ENCODE results near the gene GSTA3.
"Not testable (repeated sequence)": the region's sequence is repeated elsewhere in the genome, so short reads cannot be mapped to it uniquely, and the experiment has no call there.

Gene GSTA3

DNA sequence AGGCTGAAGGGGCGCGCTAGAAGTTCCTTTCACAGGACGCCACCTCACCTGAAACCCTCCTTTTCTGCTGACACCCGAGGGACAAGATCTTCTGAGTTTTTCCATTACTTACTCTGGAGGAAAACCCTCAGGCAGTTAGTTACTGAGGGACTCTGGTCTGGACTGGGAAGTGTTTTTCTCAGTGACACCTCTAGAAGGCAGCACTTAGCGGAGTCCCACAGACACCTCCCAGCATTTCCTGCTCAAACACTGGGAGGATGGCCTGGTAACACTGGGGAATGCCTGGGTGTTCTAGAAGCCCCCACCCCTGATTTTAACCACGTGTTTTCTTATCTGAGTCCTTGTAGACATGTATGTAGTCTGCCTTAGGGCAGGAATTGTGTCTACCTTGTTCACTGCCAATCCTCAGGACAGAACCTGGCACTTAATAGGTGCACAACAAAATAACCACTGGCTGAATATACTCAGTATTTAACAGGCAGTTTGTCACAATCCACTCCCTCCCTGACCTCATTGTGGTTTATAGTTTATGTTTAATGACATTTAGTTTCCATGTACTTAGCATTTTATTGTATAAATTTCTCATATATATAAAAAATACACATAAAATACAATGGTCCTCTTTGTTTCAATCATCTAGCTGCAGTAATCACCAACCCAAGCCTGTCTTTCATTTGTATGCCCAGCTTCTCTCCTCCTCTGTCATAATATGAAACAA lies 4.8 kb downstream of the GSTA3 start:
- DNase-seq (ENCODE audit: insufficient read length) (no peak), FAIRE-seq (peak; percentile 73)
- TF ChIP-seq POLR2AphosphoS5 (IDR thresholded peaks at IDR 0.05; ENCODE audit: low read depth, low read length) (no peak), TAF1 (IDR thresholded peaks at IDR 0.05; ENCODE audit: borderline replicate concordance, low read depth, low read length) (no peak), POLR2A (IDR thresholded peaks at IDR 0.05; ENCODE audit: low read depth, low read length) (no peak)

DNA sequence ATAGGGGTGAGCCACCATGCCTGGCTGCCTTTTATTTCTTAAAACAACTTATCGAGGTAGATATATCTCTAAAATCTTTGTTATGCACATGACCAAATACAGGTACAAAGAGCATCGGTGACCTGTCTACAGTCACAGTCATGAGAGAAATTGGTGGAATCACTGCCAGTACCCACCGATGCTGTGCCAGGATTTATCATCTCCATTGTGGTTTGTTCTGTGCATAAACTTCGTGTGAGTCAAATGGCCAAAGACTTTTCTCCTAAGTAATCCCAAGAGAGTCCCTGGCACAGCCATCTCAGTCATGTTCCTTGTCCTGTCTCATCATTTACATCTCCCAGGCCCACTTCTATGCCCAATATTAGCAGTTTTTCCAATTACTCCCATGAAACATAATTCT lies 9.0 kb downstream of the GSTA3 start:
- FAIRE-seq (no peak), DNase-seq (ENCODE audit: insufficient read length) (no peak)
- no peak for TF ChIP-seq POLR2AphosphoS5 (IDR thresholded peaks at IDR 0.05; ENCODE audit: low read depth, low read length)
- TF ChIP-seq POLR2A (IDR thresholded peaks at IDR 0.05; ENCODE audit: low read depth, low read length) = no peak

DNA sequence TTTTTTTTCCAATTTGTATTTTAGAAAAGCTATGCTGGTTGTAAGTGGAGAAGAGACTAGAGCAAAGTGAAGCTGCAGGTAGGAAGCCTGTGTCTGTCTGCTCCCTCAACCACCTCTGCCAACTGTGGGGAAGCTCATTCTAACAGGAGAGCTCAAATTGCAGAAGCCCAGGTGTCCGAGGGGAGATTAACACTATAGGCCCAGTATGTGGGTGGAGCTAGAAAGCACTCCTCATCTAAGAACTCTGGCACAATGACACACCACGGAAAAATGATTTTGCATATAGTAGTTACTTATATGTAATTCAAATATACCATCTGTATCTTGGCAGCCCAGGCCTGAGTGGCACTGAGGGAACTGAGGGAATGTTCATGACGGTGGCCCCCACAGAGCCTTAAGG lies 13.7 kb downstream of the GSTA3 start:
- DNase-seq (ENCODE audit: insufficient read length) = not testable (repeated sequence)

DNA sequence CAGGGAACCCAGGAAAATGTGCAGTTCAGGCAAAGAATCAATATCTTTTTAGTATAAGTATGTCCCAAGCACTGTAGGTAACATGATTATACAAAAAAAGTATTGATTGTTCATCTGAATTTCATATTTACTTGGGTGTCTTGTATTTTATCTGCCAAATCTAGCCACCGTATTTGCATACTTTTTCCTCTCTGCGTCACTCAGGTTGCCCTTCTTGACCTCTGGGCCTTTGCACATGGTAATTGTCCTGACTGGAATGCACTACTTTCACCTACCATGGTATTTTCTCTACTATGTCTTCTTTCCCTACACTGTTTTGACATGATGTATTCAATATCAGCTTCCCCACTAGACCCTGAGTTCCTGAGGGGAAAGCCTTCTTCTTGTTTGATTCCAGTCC lies 15.2 kb downstream of the GSTA3 start:
- TF ChIP-seq TAF1 (IDR thresholded peaks at IDR 0.05; ENCODE audit: borderline replicate concordance, low read depth, low read length) = no peak
- no peak for TF ChIP-seq POLR2A (IDR thresholded peaks at IDR 0.05; ENCODE audit: low read depth, low read length)
- TF ChIP-seq POLR2AphosphoS5 (IDR thresholded peaks at IDR 0.05; ENCODE audit: low read depth, low read length) = no peak
- no peak for FAIRE-seq
- DNase-seq (ENCODE audit: insufficient read length) = no peak

More for the DNA sequence above, 13.7 kb downstream of the GSTA3 start:
- FAIRE-seq = not testable (repeated sequence)

DNA sequence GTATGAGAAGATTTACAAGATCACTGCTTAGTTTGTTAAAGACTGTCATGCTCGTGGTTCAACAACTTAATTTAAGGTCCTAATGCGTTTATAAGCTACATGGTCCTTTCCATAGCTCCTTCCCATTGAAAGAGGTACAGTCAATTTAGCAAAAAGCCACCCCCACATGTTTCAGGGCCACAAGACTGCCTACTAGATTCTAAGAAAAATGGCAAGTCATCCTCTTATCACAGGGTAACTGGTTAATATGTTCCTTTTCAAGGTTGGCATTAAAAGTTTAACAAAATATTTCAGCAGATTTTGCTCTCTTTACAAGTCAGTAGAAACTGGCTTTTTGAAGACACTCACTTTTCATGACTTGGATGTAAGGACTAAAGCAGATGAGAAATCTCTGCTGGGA lies 15.7 kb downstream of the GSTA3 start:
- TF ChIP-seq POLR2A (IDR thresholded peaks at IDR 0.05; ENCODE audit: low read depth, low read length) (no peak), POLR2AphosphoS5 (IDR thresholded peaks at IDR 0.05; ENCODE audit: low read depth, low read length) (no peak), TAF1 (IDR thresholded peaks at IDR 0.05; ENCODE audit: borderline replicate concordance, low read depth, low read length) (no peak)
- DNase-seq (ENCODE audit: insufficient read length) (no peak), FAIRE-seq (no peak)

DNA sequence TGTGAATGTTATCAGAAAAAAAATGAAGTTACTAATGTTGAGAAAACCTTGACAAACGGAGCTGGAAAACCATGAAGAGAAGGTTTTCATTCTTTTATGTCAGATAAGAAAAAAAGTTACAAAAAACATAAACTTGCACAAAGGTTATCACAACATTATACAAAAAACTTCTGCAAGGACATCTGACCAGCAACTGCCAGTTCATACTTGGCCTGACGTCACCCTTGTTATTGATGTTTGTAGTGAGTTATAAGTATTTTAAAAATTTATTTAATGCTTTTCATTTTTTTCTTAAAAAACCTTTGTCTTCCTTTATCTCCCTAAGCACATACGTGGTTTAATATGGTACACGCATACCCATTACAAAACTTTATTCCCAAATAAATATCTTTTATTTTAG lies 16.3 kb downstream of the GSTA3 start:
- FAIRE-seq (no peak), DNase-seq (ENCODE audit: insufficient read length) (no peak)
- TF ChIP-seq TAF1 (IDR thresholded peaks at IDR 0.05; ENCODE audit: borderline replicate concordance, low read depth, low read length) (no peak), POLR2AphosphoS5 (IDR thresholded peaks at IDR 0.05; ENCODE audit: low read depth, low read length) (no peak), POLR2A (IDR thresholded peaks at IDR 0.05; ENCODE audit: low read depth, low read length) (no peak)

DNA sequence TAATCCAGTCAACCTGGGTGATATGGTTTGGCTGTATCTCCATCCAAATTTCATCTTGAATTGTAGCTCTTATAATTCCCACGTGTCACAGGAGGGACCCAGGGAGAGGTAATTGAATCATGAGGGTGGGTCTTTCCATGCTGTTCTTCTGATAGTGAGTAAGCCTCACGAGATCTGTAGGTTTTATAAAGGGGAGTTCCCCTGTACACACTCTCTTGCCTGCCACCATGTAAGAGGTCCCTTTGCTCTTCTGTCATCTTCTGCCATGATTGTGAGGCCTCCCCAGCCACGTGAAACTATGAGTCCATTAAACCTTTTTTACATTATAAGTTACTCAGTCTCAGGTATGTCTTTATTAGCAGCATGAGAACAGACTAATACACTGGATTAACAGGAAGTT lies 19.5 kb downstream of the GSTA3 start:
- DNase-seq (ENCODE audit: insufficient read length) (no peak), FAIRE-seq (no peak)
- TF ChIP-seq POLR2AphosphoS5 (IDR thresholded peaks at IDR 0.05; ENCODE audit: low read depth, low read length) = no peak
- no peak for TF ChIP-seq TAF1 (IDR thresholded peaks at IDR 0.05; ENCODE audit: borderline replicate concordance, low read depth, low read length)
- no peak for TF ChIP-seq POLR2A (IDR thresholded peaks at IDR 0.05; ENCODE audit: low read depth, low read length)

DNA sequence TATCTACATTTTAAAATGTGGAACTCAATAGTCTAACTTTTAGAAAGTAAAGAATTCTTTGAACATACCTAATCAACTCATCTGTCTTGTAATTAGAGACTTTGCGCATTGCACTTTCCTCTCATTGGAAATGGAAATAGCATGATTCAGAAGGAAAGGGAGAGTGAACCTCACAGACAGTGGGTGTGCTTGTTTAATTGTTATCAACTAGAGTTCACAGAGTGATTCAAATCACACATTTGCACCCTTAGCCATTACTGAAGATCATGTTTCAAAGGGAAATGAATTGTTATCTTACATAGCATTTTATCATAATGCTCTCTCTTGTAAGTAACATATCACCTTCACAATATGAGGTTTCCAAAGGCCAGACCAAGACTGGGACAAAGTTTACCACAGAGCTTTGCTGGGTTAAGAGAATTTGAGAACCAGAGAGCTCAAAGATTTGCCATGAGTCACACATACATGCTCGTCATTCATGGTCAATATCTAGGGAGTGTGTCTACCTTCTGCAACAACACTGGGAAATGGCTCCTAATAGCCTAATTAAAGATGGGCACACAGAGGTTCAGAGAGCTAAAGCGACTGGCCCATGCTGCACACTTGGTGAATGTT lies 21.5 kb downstream of the GSTA3 start:
- TF ChIP-seq TAF1 (IDR thresholded peaks at IDR 0.05; ENCODE audit: borderline replicate concordance, low read depth, low read length) (no peak), POLR2AphosphoS5 (IDR thresholded peaks at IDR 0.05; ENCODE audit: low read depth, low read length) (no peak), POLR2A (IDR thresholded peaks at IDR 0.05; ENCODE audit: low read depth, low read length) (no peak)
- FAIRE-seq = no peak
- DNase-seq (ENCODE audit: insufficient read length) = no peak

DNA sequence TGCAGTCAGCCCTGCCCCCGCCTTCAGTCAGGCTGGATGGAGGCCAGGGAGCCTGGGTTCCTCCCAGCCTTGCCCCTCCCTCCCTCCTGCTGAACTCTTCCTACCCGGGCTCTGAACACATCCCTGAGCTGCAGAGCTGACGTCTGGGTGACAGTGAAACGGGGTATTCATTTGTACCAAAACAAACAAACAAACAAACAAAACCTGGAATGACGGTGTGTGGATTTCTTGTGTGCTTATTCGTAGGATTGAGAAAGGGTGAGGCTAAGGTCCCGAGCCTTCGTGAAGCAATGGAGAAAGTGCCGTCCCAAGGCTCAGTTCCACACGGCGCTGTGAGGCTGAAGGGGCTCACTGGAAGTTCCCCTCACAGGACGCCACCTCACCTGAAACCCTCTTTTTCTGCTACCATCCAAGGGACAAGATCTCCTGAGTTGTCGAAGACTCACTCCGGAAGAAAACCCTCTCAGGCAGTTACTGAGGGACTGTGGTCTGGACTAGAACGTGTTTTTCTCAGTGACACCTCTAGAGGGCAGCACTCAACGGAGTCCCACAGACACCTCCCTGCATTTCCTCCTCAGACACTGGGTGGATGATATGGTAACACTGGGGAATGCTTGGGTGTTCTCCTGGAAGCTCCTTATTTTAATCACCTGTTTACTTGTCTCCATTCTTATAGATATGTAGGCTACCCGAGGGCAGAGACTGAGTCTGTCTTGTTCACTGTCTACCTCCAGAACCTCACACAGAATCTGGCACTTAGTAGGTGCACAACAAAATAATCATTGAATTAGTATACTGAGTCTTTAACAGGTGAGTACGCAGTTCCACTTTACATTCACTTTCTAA lies 27.3 kb downstream of the GSTA3 start:
- TF ChIP-seq TAF1 (IDR thresholded peaks at IDR 0.05; ENCODE audit: borderline replicate concordance, low read depth, low read length) = no peak
- no peak for TF ChIP-seq POLR2A (IDR thresholded peaks at IDR 0.05; ENCODE audit: low read depth, low read length)
- TF ChIP-seq POLR2AphosphoS5 (IDR thresholded peaks at IDR 0.05; ENCODE audit: low read depth, low read length) = no peak
- FAIRE-seq (peak; percentile 93), DNase-seq (ENCODE audit: insufficient read length) (peak; percentile 38)

DNA sequence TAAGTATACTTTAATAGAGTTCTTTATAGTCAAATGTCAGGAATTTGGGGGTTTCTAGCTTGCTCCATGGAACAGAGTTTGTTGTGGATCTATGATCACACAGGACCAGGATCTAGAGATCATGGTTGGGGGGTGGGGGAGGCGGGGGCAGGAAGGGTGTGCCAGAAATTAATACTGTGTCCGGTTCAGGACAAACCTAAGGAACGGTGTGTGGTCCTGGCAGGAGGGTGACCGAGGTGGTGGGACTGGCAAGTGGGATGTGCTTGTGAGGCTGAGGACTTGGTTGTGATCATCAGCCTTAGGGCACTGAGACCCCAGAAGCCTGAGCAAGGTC lies 27.9 kb downstream of the GSTA3 start:
- TF ChIP-seq TAF1 (IDR thresholded peaks at IDR 0.05; ENCODE audit: borderline replicate concordance, low read depth, low read length) (no peak), POLR2A (IDR thresholded peaks at IDR 0.05; ENCODE audit: low read depth, low read length) (no peak), POLR2AphosphoS5 (IDR thresholded peaks at IDR 0.05; ENCODE audit: low read depth, low read length) (no peak)
- FAIRE-seq (no peak), DNase-seq (ENCODE audit: insufficient read length) (no peak)

DNA sequence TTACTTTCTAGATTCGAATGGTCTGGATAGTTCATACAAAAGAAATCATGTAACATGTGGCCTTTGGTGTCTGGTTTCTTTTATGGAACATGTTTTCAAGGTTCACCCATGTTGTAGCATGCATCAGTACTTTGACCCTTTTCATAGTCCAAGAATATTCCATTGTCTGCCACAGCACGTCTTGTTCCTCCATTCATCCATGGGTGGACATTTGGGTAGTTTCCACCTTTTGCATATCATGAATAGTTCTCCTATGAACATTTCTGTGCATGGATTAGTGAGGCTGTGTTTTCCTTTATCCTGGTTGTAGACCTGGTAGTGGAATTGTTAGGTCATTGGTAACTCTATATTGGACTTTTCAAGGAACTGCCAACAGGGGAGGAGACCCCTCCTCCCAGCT lies 31.7 kb downstream of the GSTA3 start:
- TF ChIP-seq POLR2AphosphoS5 (IDR thresholded peaks at IDR 0.05; ENCODE audit: low read depth, low read length) (no peak), TAF1 (IDR thresholded peaks at IDR 0.05; ENCODE audit: borderline replicate concordance, low read depth, low read length) (no peak), POLR2A (IDR thresholded peaks at IDR 0.05; ENCODE audit: low read depth, low read length) (no peak)
- DNase-seq (ENCODE audit: insufficient read length) (no peak), FAIRE-seq (no peak)

DNA sequence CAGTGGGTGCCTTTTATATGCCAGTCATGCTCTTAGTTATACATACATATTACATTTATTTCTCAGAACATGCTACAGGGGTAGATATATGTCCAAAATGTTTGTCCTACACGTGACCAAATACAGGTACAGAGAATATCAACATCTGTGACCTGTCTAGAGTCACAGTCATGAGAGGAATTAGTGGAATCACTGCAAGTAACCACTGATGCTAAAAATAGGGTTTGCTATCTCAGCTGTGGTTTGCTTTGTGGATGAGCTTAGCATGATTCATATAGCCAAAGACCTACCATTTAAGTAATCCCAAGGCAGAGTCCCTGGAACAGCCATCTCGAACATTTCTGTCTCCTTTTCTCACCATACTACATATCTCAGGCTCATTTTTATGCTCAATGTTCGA lies 32.3 kb downstream of the GSTA3 start:
- no peak for TF ChIP-seq TAF1 (IDR thresholded peaks at IDR 0.05; ENCODE audit: borderline replicate concordance, low read depth, low read length)
- TF ChIP-seq POLR2AphosphoS5 (IDR thresholded peaks at IDR 0.05; ENCODE audit: low read depth, low read length) = no peak
- no peak for TF ChIP-seq POLR2A (IDR thresholded peaks at IDR 0.05; ENCODE audit: low read depth, low read length)
- FAIRE-seq = no peak
- no peak for DNase-seq (ENCODE audit: insufficient read length)

All from GM12892 (cell line).